Measurements from ENCODE around the gene TIMP2.

DNA sequence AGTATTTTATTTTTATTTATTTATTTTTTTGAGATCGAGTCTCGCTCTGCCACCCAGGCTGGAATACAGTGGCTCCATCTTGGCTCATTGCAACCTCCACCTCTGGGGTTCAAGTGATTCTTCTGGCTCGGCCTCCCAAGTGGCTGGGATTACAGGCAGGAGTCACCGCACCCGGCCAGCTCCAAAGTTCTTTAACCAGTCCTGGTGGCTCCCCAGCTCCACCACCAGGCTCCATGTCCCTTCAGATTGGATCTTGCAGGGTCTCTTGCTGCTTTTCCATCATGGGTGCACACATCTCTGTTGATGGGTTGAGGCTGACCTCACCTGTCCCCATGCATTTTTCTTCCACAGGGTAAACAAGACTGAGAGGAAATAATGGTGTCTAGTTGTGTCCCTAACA lies 76.2 kb downstream of the TIMP2 start:
- TF ChIP-seq, protein P1, sequence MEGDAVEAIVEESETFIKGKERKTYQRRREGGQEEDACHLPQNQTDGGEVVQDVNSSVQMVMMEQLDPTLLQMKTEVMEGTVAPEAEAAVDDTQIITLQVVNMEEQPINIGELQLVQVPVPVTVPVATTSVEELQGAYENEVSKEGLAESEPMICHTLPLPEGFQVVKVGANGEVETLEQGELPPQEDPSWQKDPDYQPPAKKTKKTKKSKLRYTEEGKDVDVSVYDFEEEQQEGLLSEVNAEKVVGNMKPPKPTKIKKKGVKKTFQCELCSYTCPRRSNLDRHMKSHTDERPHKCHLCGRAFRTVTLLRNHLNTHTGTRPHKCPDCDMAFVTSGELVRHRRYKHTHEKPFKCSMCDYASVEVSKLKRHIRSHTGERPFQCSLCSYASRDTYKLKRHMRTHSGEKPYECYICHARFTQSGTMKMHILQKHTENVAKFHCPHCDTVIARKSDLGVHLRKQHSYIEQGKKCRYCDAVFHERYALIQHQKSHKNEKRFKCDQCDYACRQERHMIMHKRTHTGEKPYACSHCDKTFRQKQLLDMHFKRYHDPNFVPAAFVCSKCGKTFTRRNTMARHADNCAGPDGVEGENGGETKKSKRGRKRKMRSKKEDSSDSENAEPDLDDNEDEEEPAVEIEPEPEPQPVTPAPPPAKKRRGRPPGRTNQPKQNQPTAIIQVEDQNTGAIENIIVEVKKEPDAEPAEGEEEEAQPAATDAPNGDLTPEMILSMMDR (IDR thresholded peaks at IDR 0.05; ENCODE audit: low read depth, low read length, poor library complexity, severe bottlenecking): no peak
- no peak for TF ChIP-seq EZH2phosphoT487 (IDR thresholded peaks at IDR 0.05; ENCODE audit: borderline replicate concordance, low read length)

All from DOHH2 (cell line).